Natural killer cell (primary cell): Measurements from ENCODE around the gene PPP1R13B. TPM values are rescaled to one million over a fixed set of nuclear protein-coding genes. Genes with fewer than 3 reads are reported as not detected.

Experiments used
- ATAC-seq, 3 donors: fragments of 150-1000 bp in 2 of 3; fragments of 200-7000 bp in 1 of 3; cut with Tn5 transposase; 1 replicate in 1 of 3; 2 replicates in 2 of 3; pipeline ENCODE4 v1.10.0; 2021; ENCODE audit warnings: mild to moderate bottlenecking in 2 of 3, moderate library complexity in 2 of 3
- DNase-seq, 2 donors: peaks; one replicate each; pipeline versions ENCODE4 v3.0.0 to v3.0.0-alpha.2; 2013 to 2021; ENCODE audit warnings: mixed read lengths in 1 of 2
- H3K27ac ChIP-seq: one replicate; pipeline ENCODE4 v1.5.1; 2013; ENCODE audit warnings: mild to moderate bottlenecking, low read length
- H3K27me3 ChIP-seq: one replicate; pipeline ENCODE4 v1.6.1; 2013; ENCODE audit warnings: low read length; ENCODE audit not compliant: control insufficient read depth, insufficient read depth
- H3K36me3 ChIP-seq: one replicate; pipeline ENCODE4 v1.6.1; 2013; ENCODE audit warnings: low read length; ENCODE audit not compliant: control insufficient read depth, insufficient read depth
- H3K4me1 ChIP-seq: one replicate; pipeline ENCODE4 v1.6.1; 2013; ENCODE audit warnings: low read length; ENCODE audit not compliant: control insufficient read depth, insufficient read depth
- H3K4me3 ChIP-seq: one replicate; pipeline ENCODE4 v1.5.1; 2013; ENCODE audit warnings: low read length
- H3K9me3 ChIP-seq: one replicate; pipeline ENCODE4 v1.6.1; 2013; ENCODE audit warnings: low read length; ENCODE audit not compliant: control insufficient read depth, insufficient read depth
- H3K27ac Mint-ChIP-seq, 2 donors: one replicate each; pipeline ENCODE4 v1.8.0; 2022; ENCODE audit warnings: mild to moderate bottlenecking in 2 of 2, mixed read lengths in 2 of 2, moderate library complexity in 1 of 2
- H3K27me3 Mint-ChIP-seq, 2 donors: one replicate each; pipeline ENCODE4 v1.8.0; 2022; ENCODE audit warnings: low read depth in 2 of 2, mixed read lengths in 2 of 2
- H3K36me3 Mint-ChIP-seq: one replicate; pipeline ENCODE4 v1.8.0; 2022; ENCODE audit warnings: mixed read lengths
- H3K4me1 Mint-ChIP-seq, 2 donors: one replicate each; pipeline ENCODE4 v1.8.0; 2022; ENCODE audit warnings: mixed read lengths in 2 of 2
- H3K4me3 Mint-ChIP-seq: one replicate; pipeline ENCODE4 v1.8.0; 2022; ENCODE audit warnings: mild to moderate bottlenecking, moderate library complexity, mixed read lengths
- H3K9me3 Mint-ChIP-seq, 2 donors: one replicate each; pipeline ENCODE4 v1.8.0; 2022; ENCODE audit warnings: mixed read lengths in 2 of 2
- CTCF ChIP-seq: fragments of 200-600 bp; IDR thresholded peaks from one replicate; pipeline ENCODE4 v1.8.0; 2022; ENCODE audit warnings: antibody characterized with exemption
- WGBS: methylation state at CpG from one replicate; pipeline ENCODE4 v1.1.7; 2013; ENCODE audit warnings: missing lambda C conversion rate; ENCODE audit not compliant: insufficient coverage; 5-methylcytosine and 5-hydroxymethylcytosine counted together
- intact Hi-C: fragments of 100-400 bp; cut with micrococcal nuclease; formaldehyde crosslinking; loops from one replicate; pipeline ENCODE4 v1.14.2; 2022
- total RNA-seq, 4 donors: library from RNA; stranded (reverse); fragments of 120-200 nt in 1 of 4; gene quantifications; one replicate each; pipeline versions ENCODE4 v1.2.3 to v1.2.4, GENCODE V29; 2013 to 2022

Gene PPP1R13B
- total RNA-seq, 3 donors from 2014 or later (not counting 1 experiment from before 2014, with no cell fraction given), result 26.5 to 35.5 (median 31.7) TPM

GRCh38 chr14:103700753-103701490 is 146.5 kb downstream of the PPP1R13B start:
- no peak for TF ChIP-seq CTCF
- Mint-ChIP-seq H3K4me1 (peaks cover 7 to 22% of the 10 kb centered on the region in 2 donors), H3K27me3 (no peaks in the 10 kb centered on the region), H3K4me3 (no peak overlapping the region), H3K27ac (no peak overlapping the region), H3K36me3 (no peaks in the 10 kb centered on the region), H3K9me3 (no peaks in the 10 kb centered on the region)
- H3K27me3 ChIP-seq, result no peaks in the 10 kb centered on the region
- no peak overlapping the region for H3K27ac ChIP-seq
- WGBS, result 88% methylated on average over 21 of the region's 21 CpGs
- intact Hi-C loops, result no loop called here
- H3K9me3 ChIP-seq, result no peaks in the 10 kb centered on the region
- H3K4me1 ChIP-seq, result peaks cover 4% of the 10 kb centered on the region
- no peak overlapping the region for H3K4me3 ChIP-seq
- ATAC-seq (no peak), DNase-seq (no peak)
- peaks cover 22% of the 10 kb centered on the region for H3K36me3 ChIP-seq

- Mint-ChIP-seq H3K4me1 (peaks cover 7 to 26% of the 10 kb centered on the region in 2 donors), H3K27ac (peak overlapping the region; percentile 21 to 65), H3K9me3 (no peaks in the 10 kb centered on the region), H3K27me3 (no peaks in the 10 kb centered on the region), H3K36me3 (no peaks in the 10 kb centered on the region), H3K4me3 (no peak overlapping the region)
- Histone ChIP-seq H3K4me3 (no peak overlapping the region), H3K27ac (no peak overlapping the region), H3K9me3 (no peaks in the 10 kb centered on the region), H3K4me1 (peaks cover 4% of the 10 kb centered on the region), H3K27me3 (no peaks in the 10 kb centered on the region), H3K36me3 (peaks cover 24% of the 10 kb centered on the region)
- no peak for DNase-seq
- 92% methylated on average over 25 of the region's 25 CpGs for WGBS
- ATAC-seq, result no peak
- TF ChIP-seq CTCF, result no peak
- intact Hi-C loops, result no loop called here
Measured at GRCh38 chr14:103699901-103700752, 147.2 kb downstream of the PPP1R13B start.

GRCh38 chr14:103699261-103699661 is 148.1 kb downstream of the PPP1R13B start:
- no peaks in the 10 kb centered on the region for H3K27me3 ChIP-seq
- DNase-seq, result no peak
- Mint-ChIP-seq H3K9me3 (no peaks in the 10 kb centered on the region), H3K27me3 (no peaks in the 10 kb centered on the region), H3K4me1 (peaks cover 7 to 24% of the 10 kb centered on the region in 2 donors), H3K4me3 (no peak overlapping the region), H3K36me3 (no peaks in the 10 kb centered on the region), H3K27ac (peak overlapping the region; percentile 21 to 65)
- peaks cover 4% of the 10 kb centered on the region for H3K4me1 ChIP-seq
- 93% methylated on average over 17 of the region's 17 CpGs for WGBS
- no peak for ATAC-seq
- TF ChIP-seq CTCF, result no peak
- H3K36me3 ChIP-seq, result peaks cover 29% of the 10 kb centered on the region
- no peak overlapping the region for H3K4me3 ChIP-seq
- no peak overlapping the region for H3K27ac ChIP-seq
- intact Hi-C loops, result no loop called here
- H3K9me3 ChIP-seq, result no peaks in the 10 kb centered on the region
